ENCODE measurements around the gene SCT.

- TF ChIP-seq CTCF (IDR thresholded peaks at IDR 0.05) = no peak
- no peak for TF ChIP-seq POLR2A (IDR thresholded peaks at IDR 0.05)
These were observed 18.2 kb downstream of the SCT start for GRCh38 chr11:608791-609251.
